ENCODE results near the gene HIGD1C. TPM values are rescaled to one million over a fixed set of nuclear protein-coding genes. Genes with fewer than 3 reads are reported as not detected.
"Not testable (repeated sequence)": the region's sequence is repeated elsewhere in the genome, so short reads cannot be mapped to it uniquely, and the experiment has no call there.

Gene HIGD1C
- total RNA-seq, 1 donor from 2014 or later: not detected

DNA sequence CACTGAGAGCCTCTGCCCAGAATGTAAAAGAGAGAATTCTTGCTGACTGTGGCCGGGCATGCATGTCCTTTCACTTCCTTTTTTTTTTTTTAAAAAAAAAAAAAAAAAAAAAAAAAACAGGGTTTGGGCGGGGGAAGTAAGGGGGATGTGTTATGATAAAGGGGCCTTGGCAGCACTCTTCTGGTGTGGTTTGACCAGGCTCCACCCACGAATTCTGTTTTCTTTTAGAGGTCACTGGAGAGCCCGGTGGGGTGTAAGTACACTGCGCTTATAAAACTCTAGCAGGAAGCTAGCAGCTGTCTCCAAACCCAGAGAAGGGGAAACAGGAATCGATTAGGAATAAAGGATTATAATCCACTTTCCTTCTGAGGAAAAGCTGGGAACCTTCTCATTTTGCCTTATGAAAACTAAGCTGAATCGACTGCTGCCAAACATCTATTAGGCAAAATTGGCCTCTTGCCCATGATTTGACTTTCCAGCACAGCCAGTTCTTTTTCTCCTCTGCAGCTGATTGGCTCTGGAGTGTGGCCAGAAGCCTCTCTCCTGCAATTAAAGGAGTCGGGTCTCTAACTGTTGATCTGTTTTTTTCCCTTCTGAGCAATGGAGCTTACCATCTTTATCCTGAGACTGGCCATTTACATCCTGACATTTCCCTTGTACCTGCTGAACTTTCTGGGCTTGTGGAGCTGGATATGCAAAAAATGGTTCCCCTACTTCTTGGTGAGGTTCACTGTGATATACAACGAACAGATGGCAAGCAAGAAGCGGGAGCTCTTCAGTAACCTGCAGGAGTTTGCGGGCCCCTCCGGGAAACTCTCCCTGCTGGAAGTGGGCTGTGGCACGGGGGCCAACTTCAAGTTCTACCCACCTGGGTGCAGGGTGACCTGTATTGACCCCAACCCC, 27.7 kb upstream of the HIGD1C start:
- Mint-ChIP-seq H3K4me1 (ENCODE audit: unreplicated experiment) (peaks cover 53% of the 10 kb centered on the region), H3K36me3 (ENCODE audit: unreplicated experiment) (no peaks in the 10 kb centered on the region), H3K27me3 (ENCODE audit: unreplicated experiment) (no peaks in the 10 kb centered on the region), H3K27ac (ENCODE audit: unreplicated experiment) (peak overlapping the region; percentile 93), H3K9me3 (ENCODE audit: unreplicated experiment) (no peaks in the 10 kb centered on the region), H3K4me3 (ENCODE audit: unreplicated experiment) (peak overlapping the region; percentile 74)
- peak; percentile 85 for DNase-seq (ENCODE audit: extremely low spot score, unreplicated experiment)
- TF ChIP-seq, protein P1, sequence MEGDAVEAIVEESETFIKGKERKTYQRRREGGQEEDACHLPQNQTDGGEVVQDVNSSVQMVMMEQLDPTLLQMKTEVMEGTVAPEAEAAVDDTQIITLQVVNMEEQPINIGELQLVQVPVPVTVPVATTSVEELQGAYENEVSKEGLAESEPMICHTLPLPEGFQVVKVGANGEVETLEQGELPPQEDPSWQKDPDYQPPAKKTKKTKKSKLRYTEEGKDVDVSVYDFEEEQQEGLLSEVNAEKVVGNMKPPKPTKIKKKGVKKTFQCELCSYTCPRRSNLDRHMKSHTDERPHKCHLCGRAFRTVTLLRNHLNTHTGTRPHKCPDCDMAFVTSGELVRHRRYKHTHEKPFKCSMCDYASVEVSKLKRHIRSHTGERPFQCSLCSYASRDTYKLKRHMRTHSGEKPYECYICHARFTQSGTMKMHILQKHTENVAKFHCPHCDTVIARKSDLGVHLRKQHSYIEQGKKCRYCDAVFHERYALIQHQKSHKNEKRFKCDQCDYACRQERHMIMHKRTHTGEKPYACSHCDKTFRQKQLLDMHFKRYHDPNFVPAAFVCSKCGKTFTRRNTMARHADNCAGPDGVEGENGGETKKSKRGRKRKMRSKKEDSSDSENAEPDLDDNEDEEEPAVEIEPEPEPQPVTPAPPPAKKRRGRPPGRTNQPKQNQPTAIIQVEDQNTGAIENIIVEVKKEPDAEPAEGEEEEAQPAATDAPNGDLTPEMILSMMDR (IDR thresholded peaks at IDR 0.05): no peak

DNA sequence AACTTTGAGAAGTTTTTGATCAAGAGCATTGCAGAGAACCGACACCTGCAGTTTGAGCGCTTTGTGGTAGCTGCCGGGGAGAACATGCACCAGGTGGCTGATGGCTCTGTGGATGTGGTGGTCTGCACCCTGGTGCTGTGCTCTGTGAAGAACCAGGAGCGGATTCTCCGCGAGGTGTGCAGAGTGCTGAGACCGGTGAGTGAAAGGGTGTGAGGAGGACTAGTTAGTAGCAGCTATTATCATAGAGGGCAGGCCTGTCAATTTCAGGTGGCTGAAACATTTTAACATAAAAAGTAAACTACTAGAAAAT, 27.0 kb upstream of the HIGD1C start:
- Mint-ChIP-seq H3K4me3 (ENCODE audit: unreplicated experiment) (peak overlapping the region; percentile 74), H3K9me3 (ENCODE audit: unreplicated experiment) (no peaks in the 10 kb centered on the region), H3K27me3 (ENCODE audit: unreplicated experiment) (no peaks in the 10 kb centered on the region), H3K27ac (ENCODE audit: unreplicated experiment) (peak overlapping the region; percentile 93), H3K36me3 (ENCODE audit: unreplicated experiment) (peaks cover 4% of the 10 kb centered on the region), H3K4me1 (ENCODE audit: unreplicated experiment) (peaks cover 53% of the 10 kb centered on the region)
- TF ChIP-seq, protein P1 (IDR thresholded peaks at IDR 0.05): no peak
- DNase-seq (ENCODE audit: extremely low spot score, unreplicated experiment): no peak

DNA sequence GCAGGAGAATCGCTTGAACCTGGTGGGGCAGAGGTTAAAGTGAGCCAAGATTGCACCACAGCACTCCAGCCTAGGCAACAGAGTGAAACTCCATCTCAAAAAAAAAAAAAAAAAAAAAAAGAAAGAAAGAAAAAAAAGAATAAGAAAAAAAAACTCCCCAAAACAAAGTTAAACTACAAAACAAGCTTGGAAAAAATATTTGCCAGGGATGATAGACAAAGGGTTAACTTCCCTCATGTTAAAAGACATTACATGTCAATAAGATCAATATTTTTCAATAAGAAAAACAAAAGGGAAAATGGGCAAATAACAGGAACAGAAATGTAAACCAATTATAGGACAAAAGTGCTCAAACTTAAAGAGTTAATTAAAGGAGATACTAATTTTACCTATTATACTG, 26.4 kb upstream of the HIGD1C start:
- DNase-seq (ENCODE audit: extremely low spot score, unreplicated experiment): no peak
- Mint-ChIP-seq H3K4me1 (ENCODE audit: unreplicated experiment) (peaks cover 53% of the 10 kb centered on the region), H3K4me3 (ENCODE audit: unreplicated experiment) (peak overlapping the region; percentile 63), H3K27ac (ENCODE audit: unreplicated experiment) (no peak overlapping the region), H3K36me3 (ENCODE audit: unreplicated experiment) (peaks cover 7% of the 10 kb centered on the region), H3K9me3 (ENCODE audit: unreplicated experiment) (no peaks in the 10 kb centered on the region), H3K27me3 (ENCODE audit: unreplicated experiment) (no peaks in the 10 kb centered on the region)
- TF ChIP-seq, protein P1 (IDR thresholded peaks at IDR 0.05): no peak

DNA sequence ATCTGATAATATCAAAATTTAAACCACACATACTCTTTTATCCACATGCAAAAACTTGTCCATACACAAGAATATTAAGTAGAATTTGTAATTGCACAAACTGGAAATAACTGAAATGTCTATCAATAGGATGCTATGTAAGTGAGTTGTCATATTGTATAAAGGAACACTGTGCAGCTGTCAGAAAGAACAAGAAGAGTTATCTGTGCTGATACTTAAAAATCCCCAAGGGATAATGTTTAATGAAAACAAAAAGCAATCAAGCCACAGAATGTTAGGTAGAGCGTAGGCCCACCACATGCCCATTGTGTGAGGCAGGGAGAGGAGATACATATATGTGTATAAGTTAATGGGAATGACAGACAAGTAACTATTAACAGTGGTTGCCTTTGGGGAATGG, 25.9 kb upstream of the HIGD1C start:
- peak overlapping the region; percentile 63 for H3K4me3 Mint-ChIP-seq (ENCODE audit: unreplicated experiment)
- no peaks in the 10 kb centered on the region for H3K27me3 Mint-ChIP-seq (ENCODE audit: unreplicated experiment)
- DNase-seq (ENCODE audit: extremely low spot score, unreplicated experiment): peak; percentile 10
- no peaks in the 10 kb centered on the region for H3K9me3 Mint-ChIP-seq (ENCODE audit: unreplicated experiment)
- H3K4me1 Mint-ChIP-seq (ENCODE audit: unreplicated experiment): peaks cover 53% of the 10 kb centered on the region
- H3K36me3 Mint-ChIP-seq (ENCODE audit: unreplicated experiment): peaks cover 10% of the 10 kb centered on the region
- TF ChIP-seq, protein P1 (IDR thresholded peaks at IDR 0.05): no peak
- no peak overlapping the region for H3K27ac Mint-ChIP-seq (ENCODE audit: unreplicated experiment)

DNA sequence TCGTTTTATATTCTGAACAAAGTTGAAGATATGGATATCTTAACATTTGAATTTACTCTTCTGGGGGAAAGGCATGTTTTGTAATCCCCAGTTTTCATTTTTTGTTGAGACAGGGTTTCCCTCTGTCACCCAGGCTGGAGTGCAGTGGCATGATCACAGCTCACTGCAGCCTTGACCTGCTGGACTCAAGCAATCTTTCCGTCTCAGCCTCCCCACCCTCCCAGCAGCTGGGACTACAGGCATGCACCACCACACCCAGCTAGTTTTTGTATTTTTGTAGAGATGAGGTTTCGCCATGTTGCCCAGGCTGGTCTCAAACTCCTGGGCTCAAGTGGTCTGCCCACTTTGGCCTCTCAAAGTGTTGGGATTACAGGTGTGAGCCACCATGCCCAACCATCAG, 25.4 kb upstream of the HIGD1C start:
- H3K27me3 Mint-ChIP-seq (ENCODE audit: unreplicated experiment); H3K9me3 Mint-ChIP-seq (ENCODE audit: unreplicated experiment): not testable (repeated sequence)
- peaks cover 53% of the 10 kb centered on the region for H3K4me1 Mint-ChIP-seq (ENCODE audit: unreplicated experiment)
- DNase-seq (ENCODE audit: extremely low spot score, unreplicated experiment): peak; percentile 11
- peak overlapping the region; percentile 63 for H3K4me3 Mint-ChIP-seq (ENCODE audit: unreplicated experiment)
- peaks cover 10% of the 10 kb centered on the region for H3K36me3 Mint-ChIP-seq (ENCODE audit: unreplicated experiment)
- H3K27ac Mint-ChIP-seq (ENCODE audit: unreplicated experiment): peak overlapping the region; percentile 1
